Spinal cord (tissue), 10 donors: ENCODE measurements around the gene PDE11A. TPM values are rescaled to one million over a fixed set of nuclear protein-coding genes. Genes with fewer than 3 reads are reported as not detected.

ENCODE experiments used
- DNase-seq, 6 donors: peaks; one replicate each; pipeline versions ENCODE4 v3.0.0 to v3.0.0-alpha.2; 2013 to 2015; ENCODE audit warnings: low spot score in 6 of 6, low read depth in 4 of 6
- H3K27ac ChIP-seq: one replicate; pipeline ENCODE4 v1.5.1; 2013; ENCODE audit warnings: low read depth, low read length, control low read depth
- H3K27me3 ChIP-seq: one replicate; pipeline ENCODE4 v1.6.1; 2013; ENCODE audit warnings: low read length; ENCODE audit not compliant: control insufficient read depth, insufficient read depth
- H3K36me3 ChIP-seq: one replicate; pipeline ENCODE4 v1.6.1; 2013; ENCODE audit warnings: low read length; ENCODE audit not compliant: control insufficient read depth, insufficient read depth
- H3K4me1 ChIP-seq: one replicate; pipeline ENCODE4 v1.6.1; 2013; ENCODE audit warnings: low read length; ENCODE audit not compliant: control insufficient read depth, insufficient read depth
- H3K4me3 ChIP-seq: one replicate; pipeline ENCODE4 v1.5.1; 2013; ENCODE audit warnings: low read depth, low read length, control low read depth
- H3K9me3 ChIP-seq: one replicate; pipeline ENCODE4 v1.6.1; 2013; ENCODE audit warnings: low read length; ENCODE audit not compliant: control insufficient read depth, insufficient read depth
- WGBS: methylation state at CpG from one replicate; pipeline ENCODE4 v1.1.5; 2013; ENCODE audit warnings: missing lambda C conversion rate; ENCODE audit not compliant: insufficient coverage; 5-methylcytosine and 5-hydroxymethylcytosine counted together
- polyA plus RNA-seq, 2 donors: library from polyadenylated mRNA; unstranded; fragments of 120-200 nt; gene quantifications; one replicate each; pipeline ENCODE4 v1.2.1, GENCODE V29; 2013; ENCODE audit not compliant: insufficient read length in 2 of 2
- total RNA-seq, 2 donors: library from RNA; depleted of rRNA in 1 of 2; stranded (reverse); fragments of 120-200 nt in 1 of 2; fragments of >200 nt in 1 of 2; gene quantifications; one replicate each; pipeline versions ENCODE4 v1.2.3 to v1.2.4, GENCODE V29; 2013 to 2014
- donor health status: healthy.

Gene PDE11A
- total and polyA plus RNA-seq, 4 donors: 1.9 to 6.5 (median 2.1) TPM

GRCh38 chr2:177881921-177882320 lies 190.7 kb downstream of the PDE11A start:
- Histone ChIP-seq H3K36me3 (no peaks in the 10 kb centered on the region), H3K9me3 (no peaks in the 10 kb centered on the region), H3K4me3 (no peak overlapping the region), H3K27ac (no peak overlapping the region), H3K4me1 (no peaks in the 10 kb centered on the region), H3K27me3 (no peaks in the 10 kb centered on the region)
- no peak for DNase-seq
- WGBS: no CpG with 5 or more reads among the region's 2 CpGs

- H3K4me1 ChIP-seq: no peaks in the 10 kb centered on the region
- 84% methylated on average over 2 of the region's 2 CpGs for WGBS
Observed at GRCh38 chr2:177881008-177881747, 191.4 kb downstream of the PDE11A start.

GRCh38 chr2:177880285-177880684 lies 192.3 kb downstream of the PDE11A start:
- Histone ChIP-seq H3K4me3 (no peak overlapping the region), H3K4me1 (no peaks in the 10 kb centered on the region), H3K27me3 (no peaks in the 10 kb centered on the region), H3K9me3 (no peaks in the 10 kb centered on the region), H3K36me3 (no peaks in the 10 kb centered on the region), H3K27ac (no peak overlapping the region)
- WGBS: 90% methylated on average over 2 of the region's 2 CpGs
- no peak for DNase-seq

More at GRCh38 chr2:177881008-177881747, 191.4 kb downstream of the PDE11A start:
- Histone ChIP-seq H3K27me3 (no peaks in the 10 kb centered on the region), H3K27ac (no peak overlapping the region), H3K36me3 (no peaks in the 10 kb centered on the region), H3K4me3 (no peak overlapping the region), H3K9me3 (no peaks in the 10 kb centered on the region)
- DNase-seq: no peak

- Histone ChIP-seq H3K9me3 (no peaks in the 10 kb centered on the region), H3K27me3 (no peaks in the 10 kb centered on the region), H3K36me3 (no peaks in the 10 kb centered on the region), H3K4me1 (no peaks in the 10 kb centered on the region), H3K4me3 (no peak overlapping the region), H3K27ac (no peak overlapping the region)
- 87% methylated on average over 7 of the region's 8 CpGs for WGBS
- DNase-seq: no peak
Observed at GRCh38 chr2:177876950-177877349, 195.6 kb downstream of the PDE11A start.

- 100% methylated on average over 3 of the region's 4 CpGs for WGBS
- H3K36me3 ChIP-seq: no peaks in the 10 kb centered on the region
- H3K4me3 ChIP-seq: no peak overlapping the region
- H3K9me3 ChIP-seq: no peaks in the 10 kb centered on the region
- H3K27me3 ChIP-seq: no peaks in the 10 kb centered on the region
- H3K27ac ChIP-seq: no peak overlapping the region
- no peaks in the 10 kb centered on the region for H3K4me1 ChIP-seq
- no peak for DNase-seq
Observed at GRCh38 chr2:177874686-177875085, 197.9 kb downstream of the PDE11A start.

- no peaks in the 10 kb centered on the region for H3K9me3 ChIP-seq
- H3K4me1 ChIP-seq: no peaks in the 10 kb centered on the region
Observed at GRCh38 chr2:177873915-177874314, 198.7 kb downstream of the PDE11A start.

GRCh38 chr2:177872286-177872685 lies 200.3 kb downstream of the PDE11A start:
- no peaks in the 10 kb centered on the region for H3K36me3 ChIP-seq
- H3K4me1 ChIP-seq: no peaks in the 10 kb centered on the region
- DNase-seq: no peak
- H3K27ac ChIP-seq: no peak overlapping the region
- no peak overlapping the region for H3K4me3 ChIP-seq
- no peaks in the 10 kb centered on the region for H3K27me3 ChIP-seq
- no peaks in the 10 kb centered on the region for H3K9me3 ChIP-seq

More at GRCh38 chr2:177873915-177874314, 198.7 kb downstream of the PDE11A start:
- no peaks in the 10 kb centered on the region for H3K27me3 ChIP-seq
- no CpG with 5 or more reads among the region's 1 CpG for whole genome bisulfite sequencing
- no peak overlapping the region for H3K4me3 ChIP-seq
- H3K36me3 ChIP-seq: no peaks in the 10 kb centered on the region
- no peak for DNase-seq
- no peak overlapping the region for H3K27ac ChIP-seq

- no peaks in the 10 kb centered on the region for H3K9me3 ChIP-seq
- no peaks in the 10 kb centered on the region for H3K36me3 ChIP-seq
- WGBS: 64% methylated on average over 1 of the region's 3 CpGs
- no peaks in the 10 kb centered on the region for H3K27me3 ChIP-seq
- H3K27ac ChIP-seq: no peak overlapping the region
- no peak overlapping the region for H3K4me3 ChIP-seq
- no peak for DNase-seq
- H3K4me1 ChIP-seq: no peaks in the 10 kb centered on the region
Observed at GRCh38 chr2:177869912-177870311, 202.7 kb downstream of the PDE11A start.

- Histone ChIP-seq H3K27ac (no peak overlapping the region), H3K4me1 (no peaks in the 10 kb centered on the region), H3K9me3 (no peaks in the 10 kb centered on the region), H3K4me3 (no peak overlapping the region), H3K36me3 (no peaks in the 10 kb centered on the region), H3K27me3 (no peaks in the 10 kb centered on the region)
- no peak for DNase-seq
- WGBS: 71% methylated on average over 1 of the region's 3 CpGs
Observed at GRCh38 chr2:177869209-177869608, 203.4 kb downstream of the PDE11A start.

GRCh38 chr2:177868806-177869205 lies 203.8 kb downstream of the PDE11A start:
- Histone ChIP-seq H3K27me3 (no peaks in the 10 kb centered on the region), H3K4me3 (no peak overlapping the region), H3K4me1 (no peaks in the 10 kb centered on the region), H3K27ac (no peak overlapping the region), H3K36me3 (no peaks in the 10 kb centered on the region), H3K9me3 (no peaks in the 10 kb centered on the region)
- no peak for DNase-seq
